Ovary (tissue), 3 donors: Measurements from ENCODE around the gene NT5C3B.
"Not testable (repeated sequence)": the region's sequence is repeated elsewhere in the genome, so short reads cannot be mapped to it uniquely, and the experiment has no call there.

ENCODE experiments used
- EP300 ChIP-seq: sonication (generic); formaldehyde crosslinking; IDR thresholded peaks from one replicate; pipeline ENCODE4 v1.6.1; 2017; ENCODE audit warnings: antibody characterized with exemption
- POLR2A ChIP-seq: fragments of 450-650 bp; IDR thresholded peaks from one replicate; pipeline ENCODE4 v1.6.1; 2017; ENCODE audit warnings: antibody characterized with exemption, mild to moderate bottlenecking, moderate library complexity
- TF ChIP-seq, protein P1 (sequence below), 3 donors: fragments of 450-650 bp in 2 of 3; fragments of 200-600 bp in 1 of 3; IDR thresholded peaks; one replicate each; pipeline versions ENCODE4 v1.5.1 to v1.8.0; 2016 to 2022; ENCODE audit warnings: antibody characterized with exemption in 3 of 3, mild to moderate bottlenecking in 1 of 3
- donor health status: DM: no; HTN: no; CAD: no.

DNA sequence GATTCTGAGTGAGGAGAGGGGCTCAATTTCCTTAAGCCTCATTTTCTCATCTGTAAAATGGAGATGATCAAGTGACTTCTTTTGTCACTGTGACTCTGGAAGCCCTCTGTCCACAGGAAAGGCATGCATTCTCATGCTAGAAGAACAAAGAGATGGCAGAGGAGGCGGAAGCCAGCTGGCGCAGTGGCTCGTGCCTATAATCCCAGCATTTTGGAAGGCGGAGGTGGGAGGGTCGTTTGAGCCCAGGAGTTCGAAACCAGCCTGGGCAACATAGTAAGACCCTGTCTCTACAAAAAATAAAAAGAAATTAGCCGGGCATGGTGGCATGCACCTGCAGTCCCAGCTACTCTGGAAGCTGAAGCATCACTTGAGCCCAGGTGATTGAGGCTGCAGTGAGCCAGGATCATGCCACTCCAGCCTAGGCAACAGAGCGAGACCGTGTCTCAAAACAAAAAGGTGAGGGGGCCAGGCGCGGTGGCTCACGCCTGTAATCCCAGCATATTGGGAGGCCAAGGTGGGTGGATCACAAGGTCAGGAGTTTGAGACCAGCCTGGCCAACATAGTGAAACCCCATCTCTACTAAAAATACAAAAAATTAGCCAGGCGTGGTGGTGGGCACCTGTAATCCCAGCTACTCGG lies 59.7 kb downstream of the NT5C3B start:
- TF ChIP-seq, protein P1, sequence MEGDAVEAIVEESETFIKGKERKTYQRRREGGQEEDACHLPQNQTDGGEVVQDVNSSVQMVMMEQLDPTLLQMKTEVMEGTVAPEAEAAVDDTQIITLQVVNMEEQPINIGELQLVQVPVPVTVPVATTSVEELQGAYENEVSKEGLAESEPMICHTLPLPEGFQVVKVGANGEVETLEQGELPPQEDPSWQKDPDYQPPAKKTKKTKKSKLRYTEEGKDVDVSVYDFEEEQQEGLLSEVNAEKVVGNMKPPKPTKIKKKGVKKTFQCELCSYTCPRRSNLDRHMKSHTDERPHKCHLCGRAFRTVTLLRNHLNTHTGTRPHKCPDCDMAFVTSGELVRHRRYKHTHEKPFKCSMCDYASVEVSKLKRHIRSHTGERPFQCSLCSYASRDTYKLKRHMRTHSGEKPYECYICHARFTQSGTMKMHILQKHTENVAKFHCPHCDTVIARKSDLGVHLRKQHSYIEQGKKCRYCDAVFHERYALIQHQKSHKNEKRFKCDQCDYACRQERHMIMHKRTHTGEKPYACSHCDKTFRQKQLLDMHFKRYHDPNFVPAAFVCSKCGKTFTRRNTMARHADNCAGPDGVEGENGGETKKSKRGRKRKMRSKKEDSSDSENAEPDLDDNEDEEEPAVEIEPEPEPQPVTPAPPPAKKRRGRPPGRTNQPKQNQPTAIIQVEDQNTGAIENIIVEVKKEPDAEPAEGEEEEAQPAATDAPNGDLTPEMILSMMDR (IDR thresholded peaks at IDR 0.05): not testable (repeated sequence)
- TF ChIP-seq EP300, POLR2A: not testable (repeated sequence)
